Measurements from ENCODE around the gene ELAVL1. TPM values are rescaled to one million over a fixed set of nuclear protein-coding genes. Genes with fewer than 3 reads are reported as not detected.

Gene ELAVL1
- polyA plus RNA-seq, 3 donors from 2014 or later: 48.9 to 62.0 (median 54.1) TPM

DNA sequence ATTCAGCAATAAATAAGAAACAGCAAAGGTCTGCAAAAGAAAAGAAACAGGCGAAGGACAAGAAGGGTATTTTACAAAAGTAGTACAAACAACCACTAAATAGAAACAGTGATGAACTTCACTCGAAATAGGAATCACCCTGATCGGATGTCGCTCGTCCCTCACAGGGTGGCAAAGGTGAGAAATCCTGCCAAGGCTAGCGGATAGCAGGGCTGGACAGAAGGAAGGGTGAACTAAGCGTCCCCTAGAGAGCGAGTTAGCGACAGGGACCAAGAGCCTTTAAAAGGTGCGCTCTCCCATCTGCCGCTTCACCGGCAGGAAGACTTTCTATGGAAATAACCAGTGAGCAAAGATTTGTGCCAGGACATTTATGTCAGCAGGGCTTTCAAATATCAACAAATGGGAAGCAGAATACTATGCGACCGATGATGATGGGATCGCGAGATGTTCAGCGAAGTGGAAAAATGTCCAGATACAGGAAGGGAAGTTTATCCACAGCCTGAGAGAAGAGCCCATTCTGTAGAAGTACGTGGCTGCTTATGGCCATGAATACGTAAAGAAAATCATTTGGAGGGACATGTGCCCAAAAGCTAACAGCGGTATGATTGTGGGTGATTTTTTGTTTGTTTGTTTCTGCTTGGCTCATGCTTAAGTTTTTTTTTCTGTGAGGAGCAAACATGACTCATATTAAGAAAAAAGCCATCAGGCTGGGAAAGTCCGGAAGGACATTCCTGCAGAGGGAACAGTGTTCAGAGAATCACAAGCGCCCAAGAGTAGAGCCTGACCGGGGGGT is 18.9 kb downstream of the ELAVL1 start:
- Mint-ChIP-seq H3K4me3 (no peak overlapping the region), H3K27ac (no peak overlapping the region), H3K27me3 (ENCODE audit: low read depth in 3 of 3) (peaks cover 0 to 3% (median 0%) of the 10 kb centered on the region in 3 donors), H3K9me3 (no peaks in the 10 kb centered on the region), H3K36me3 (peaks cover 9 to 35% (median 16%) of the 10 kb centered on the region in 3 donors), H3K4me1 (peaks cover 3 to 10% of the 10 kb centered on the region in 2 donors)
- DNase-seq: no peak

DNA sequence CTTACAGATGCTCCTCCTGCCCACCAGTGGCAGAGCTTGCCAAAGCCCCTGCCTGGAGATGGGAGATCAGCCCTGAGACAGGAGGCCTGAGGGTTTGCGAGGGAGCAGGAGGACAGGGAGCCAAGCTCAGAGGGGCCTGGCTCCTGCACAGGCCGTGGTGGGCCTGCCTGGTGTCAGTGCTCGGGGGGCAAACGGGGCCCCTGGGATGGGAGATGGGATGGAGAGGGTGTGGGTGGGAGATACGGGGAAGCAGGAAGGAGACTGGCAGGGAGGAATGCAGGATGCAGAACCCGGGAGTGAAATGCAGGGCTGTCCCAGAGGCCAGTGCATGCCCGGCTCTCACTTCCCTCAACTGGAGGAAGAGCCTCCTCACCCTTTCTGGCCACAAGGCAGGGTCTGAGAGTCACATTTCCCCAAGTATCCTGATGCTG is 19.9 kb downstream of the ELAVL1 start:
- no peak overlapping the region for H3K4me3 Mint-ChIP-seq
- no peaks in the 10 kb centered on the region for H3K9me3 Mint-ChIP-seq
- no peak overlapping the region for H3K27ac Mint-ChIP-seq
- H3K36me3 Mint-ChIP-seq: peaks cover 8 to 37% (median 12%) of the 10 kb centered on the region in 3 donors
- DNase-seq: no peak
- peaks cover 0 to 3% (median 0%) of the 10 kb centered on the region in 3 donors for H3K27me3 Mint-ChIP-seq (ENCODE audit: low read depth in 3 of 3)
- H3K4me1 Mint-ChIP-seq: peaks cover 0 to 10% of the 10 kb centered on the region in 2 donors

DNA sequence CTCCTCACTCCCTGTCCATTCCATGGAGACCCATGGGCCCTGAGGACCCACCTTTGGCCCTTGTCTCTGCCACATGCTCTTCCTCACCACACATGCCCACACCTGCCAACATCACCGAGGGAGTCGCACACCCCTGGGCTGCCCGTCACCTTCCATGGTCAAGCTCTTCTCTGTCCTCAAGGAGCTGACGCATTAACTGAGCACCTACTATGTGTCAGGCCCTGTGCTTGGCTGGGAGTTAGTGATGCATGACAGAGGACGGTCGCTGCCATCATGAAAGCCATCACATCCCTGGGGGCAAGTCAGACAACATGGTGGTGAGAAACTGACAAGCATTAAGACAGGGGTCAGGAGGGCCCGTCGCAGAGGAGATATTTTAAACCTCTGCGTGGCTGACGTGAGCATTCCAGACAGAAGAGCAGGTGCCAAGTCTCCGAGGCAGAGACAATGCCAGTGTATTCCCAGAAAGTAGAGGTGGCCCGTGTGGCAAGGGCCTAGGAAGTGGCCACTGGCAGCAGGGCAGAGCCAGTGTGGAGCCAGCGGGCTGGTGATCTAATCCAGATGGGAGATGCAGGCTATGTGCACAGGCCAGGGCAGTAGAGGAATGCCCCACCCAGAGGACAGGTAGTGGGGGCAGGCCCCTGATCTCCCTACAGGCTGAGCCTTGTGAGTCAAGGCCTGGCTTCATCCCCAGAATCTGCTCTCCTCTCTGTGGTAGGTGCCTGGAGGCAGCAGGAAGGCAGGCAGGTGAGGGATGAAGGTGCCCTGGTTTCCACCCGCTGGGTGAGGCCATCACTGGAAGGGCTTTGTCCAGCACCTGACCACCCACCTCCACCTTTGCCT is 21.2 kb downstream of the ELAVL1 start:
- H3K27me3 Mint-ChIP-seq (ENCODE audit: low read depth in 3 of 3): peaks cover 0 to 3% (median 0%) of the 10 kb centered on the region in 3 donors
- peak overlapping the region in 1 of 6 donors; percentile 40 for H3K27ac Mint-ChIP-seq
- no peaks in the 10 kb centered on the region for H3K9me3 Mint-ChIP-seq
- H3K36me3 Mint-ChIP-seq: peaks cover 5 to 35% (median 8%) of the 10 kb centered on the region in 3 donors
- peaks cover 0 to 10% of the 10 kb centered on the region in 2 donors for H3K4me1 Mint-ChIP-seq
- H3K4me3 Mint-ChIP-seq: no peak overlapping the region
- no peak for DNase-seq

DNA sequence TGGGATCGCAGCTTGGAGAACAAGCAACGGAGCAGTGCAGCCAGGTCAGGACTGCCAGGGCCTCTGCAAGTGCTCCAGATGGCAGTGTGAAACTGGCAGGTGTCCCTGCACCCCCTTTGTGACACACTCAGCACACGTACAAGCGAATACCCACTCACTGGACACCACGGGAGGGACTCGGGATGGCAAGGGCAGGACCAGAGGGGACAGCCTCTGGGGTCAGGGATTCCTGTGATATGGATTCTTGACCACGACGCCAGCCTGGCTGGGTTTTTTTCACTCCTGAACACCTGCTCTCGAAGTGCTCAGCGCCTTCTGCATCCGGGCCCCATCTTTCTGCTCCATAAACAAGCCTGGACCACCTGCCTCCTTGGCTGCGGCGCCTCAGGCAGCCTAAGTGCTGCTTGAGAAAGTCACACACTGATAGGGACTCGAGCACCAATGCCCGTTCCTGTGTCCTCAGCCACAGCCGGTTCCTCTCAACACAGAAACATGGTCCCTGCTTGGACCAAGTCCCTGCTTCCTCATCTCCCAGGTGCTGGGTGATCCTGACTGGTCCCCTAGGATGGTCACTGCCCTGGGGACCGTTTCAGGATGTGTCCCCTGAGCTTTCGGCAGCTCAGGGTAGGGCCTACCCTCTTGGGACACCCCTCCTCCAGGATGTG is 22.0 kb downstream of the ELAVL1 start:
- Mint-ChIP-seq H3K27me3 (ENCODE audit: low read depth in 3 of 3) (peaks cover 0 to 3% (median 0%) of the 10 kb centered on the region in 3 donors), H3K4me1 (peaks cover 0 to 10% of the 10 kb centered on the region in 2 donors), H3K9me3 (no peaks in the 10 kb centered on the region), H3K27ac (no peak overlapping the region), H3K4me3 (no peak overlapping the region), H3K36me3 (peaks cover 4 to 33% (median 8%) of the 10 kb centered on the region in 3 donors)
- DNase-seq: no peak

DNA sequence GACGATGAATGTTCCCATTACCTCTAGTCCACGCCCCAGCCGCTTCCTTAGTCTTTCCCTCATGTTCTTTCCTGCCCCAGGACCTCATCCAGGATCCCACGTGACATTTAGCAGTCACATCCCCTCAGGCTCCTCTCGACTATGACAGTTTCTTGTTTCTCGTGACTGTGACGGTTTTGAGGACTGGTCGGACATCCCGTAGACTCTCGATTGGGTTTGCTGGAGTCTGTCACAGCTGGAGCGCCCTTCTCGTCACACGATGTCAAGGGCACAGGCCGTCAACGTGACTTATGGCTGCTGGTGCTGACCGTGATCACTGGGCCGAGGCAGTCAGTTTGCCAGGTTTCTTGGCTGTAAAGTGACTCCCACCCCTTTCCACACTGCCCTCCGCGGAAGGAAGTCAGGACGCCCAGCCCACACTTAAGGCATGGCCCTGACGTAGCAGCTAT is 22.8 kb downstream of the ELAVL1 start:
- Mint-ChIP-seq H3K9me3 (no peaks in the 10 kb centered on the region), H3K4me1 (peaks cover 0 to 10% of the 10 kb centered on the region in 2 donors), H3K36me3 (peaks cover 0 to 26% (median 8%) of the 10 kb centered on the region in 3 donors), H3K4me3 (no peak overlapping the region), H3K27ac (peak overlapping the region in 1 of 6 donors; percentile 10), H3K27me3 (ENCODE audit: low read depth in 3 of 3) (peaks cover 0 to 3% (median 0%) of the 10 kb centered on the region in 3 donors)
- no peak for DNase-seq

DNA sequence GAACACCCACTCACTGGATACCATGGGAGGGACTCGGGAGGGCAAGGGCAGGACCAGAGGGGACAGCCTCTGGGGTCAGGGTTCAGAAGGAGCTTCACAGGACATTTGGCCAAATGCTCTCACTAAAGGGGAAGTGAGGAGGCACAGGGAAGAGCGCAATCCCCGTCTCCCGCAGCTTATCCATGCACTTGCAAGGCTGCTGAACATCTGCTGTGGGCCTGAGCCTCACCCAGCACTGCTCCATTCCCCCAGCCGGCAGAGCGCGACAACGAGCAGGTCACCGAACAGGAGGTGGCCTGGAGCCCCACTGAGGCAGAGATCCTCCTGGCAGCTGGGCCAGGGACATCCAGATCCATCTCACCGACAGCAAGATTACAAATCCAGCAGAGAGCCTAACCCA is 23.3 kb downstream of the ELAVL1 start:
- H3K27me3 Mint-ChIP-seq (ENCODE audit: low read depth in 3 of 3): peaks cover 0 to 2% (median 0%) of the 10 kb centered on the region in 3 donors
- H3K36me3 Mint-ChIP-seq: peaks cover 0 to 26% (median 8%) of the 10 kb centered on the region in 3 donors
- H3K27ac Mint-ChIP-seq: peak overlapping the region in 1 of 6 donors; percentile 10
- H3K4me3 Mint-ChIP-seq: no peak overlapping the region
- no peaks in the 10 kb centered on the region for H3K9me3 Mint-ChIP-seq
- H3K4me1 Mint-ChIP-seq: peaks cover 0 to 7% of the 10 kb centered on the region in 2 donors
- no peak for DNase-seq

DNA sequence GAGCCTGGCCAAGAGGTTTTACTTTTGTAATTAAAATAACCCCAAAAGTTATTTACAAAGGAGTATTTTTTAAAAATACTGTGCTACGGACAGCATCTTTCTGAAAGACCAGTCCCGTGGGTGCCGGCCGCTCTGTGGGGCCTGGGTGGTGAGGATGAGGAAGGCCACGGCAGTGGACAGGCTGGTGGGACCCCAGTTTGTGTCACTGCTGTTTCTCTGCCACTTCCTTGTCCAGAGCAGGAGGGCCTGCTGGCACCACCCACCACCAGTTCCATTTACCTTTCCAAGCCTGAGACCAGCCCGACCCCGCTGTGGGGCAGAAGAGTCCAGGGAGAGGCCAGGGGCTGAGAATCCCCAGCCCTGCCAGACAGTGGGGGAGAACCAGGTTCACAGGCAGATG is 23.8 kb downstream of the ELAVL1 start:
- peaks cover 0 to 7% of the 10 kb centered on the region in 2 donors for H3K4me1 Mint-ChIP-seq
- H3K27ac Mint-ChIP-seq: peak overlapping the region in 1 of 6 donors; percentile 10
- no peak for DNase-seq
- peaks cover 0 to 24% (median 7%) of the 10 kb centered on the region in 3 donors for H3K36me3 Mint-ChIP-seq
- no peaks in the 10 kb centered on the region for H3K9me3 Mint-ChIP-seq
- peaks cover 0 to 2% (median 0%) of the 10 kb centered on the region in 3 donors for H3K27me3 Mint-ChIP-seq (ENCODE audit: low read depth in 3 of 3)
- H3K4me3 Mint-ChIP-seq: no peak overlapping the region

DNA sequence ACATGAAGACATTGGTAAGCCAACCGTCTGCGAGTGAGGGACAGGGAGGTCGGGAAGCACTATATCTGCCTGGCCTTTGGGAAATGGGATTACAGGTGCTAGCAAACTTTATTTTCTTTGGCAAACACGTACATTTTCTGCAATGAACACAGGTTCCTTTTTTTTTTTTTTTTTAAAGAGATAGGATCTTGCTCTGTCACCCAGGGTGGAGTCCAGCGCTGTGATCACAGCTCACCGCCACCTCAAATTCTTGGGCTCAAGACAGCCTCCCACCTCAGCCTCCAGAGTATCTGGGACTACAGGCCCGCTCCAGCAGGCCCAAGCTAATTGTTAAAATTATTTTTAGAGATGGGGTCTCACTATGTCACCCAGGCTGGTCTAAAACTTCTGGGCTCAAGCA is 24.2 kb downstream of the ELAVL1 start:
- DNase-seq: no peak
- peaks cover 0 to 19% (median 3%) of the 10 kb centered on the region in 3 donors for H3K36me3 Mint-ChIP-seq

DNA sequence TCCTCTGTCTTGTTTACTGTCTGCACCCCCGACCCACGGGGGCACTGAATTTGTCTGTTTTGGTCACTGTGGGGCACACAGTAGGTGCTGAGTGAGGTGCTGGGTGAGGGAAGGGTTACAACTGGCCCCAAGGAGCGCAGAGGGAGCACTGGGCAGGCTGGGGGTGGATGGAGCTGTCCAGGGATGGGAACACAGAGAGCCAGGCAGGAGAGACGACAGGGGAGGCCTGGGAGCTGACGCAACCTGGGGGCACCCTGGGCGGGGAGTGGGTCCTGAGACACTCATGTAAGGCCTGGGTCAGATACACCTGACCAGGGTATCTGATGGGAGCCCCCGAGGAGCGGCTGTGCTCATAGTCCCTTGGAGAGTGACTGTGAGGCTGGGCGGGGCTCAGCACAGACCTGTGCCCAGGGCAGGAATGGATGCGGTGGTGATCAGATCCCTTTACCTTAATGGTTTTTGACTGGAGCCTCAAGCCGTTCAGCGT is 24.8 kb downstream of the ELAVL1 start:
- no peaks in the 10 kb centered on the region for H3K9me3 Mint-ChIP-seq
- no peak for DNase-seq
- H3K4me3 Mint-ChIP-seq: no peak overlapping the region
- H3K36me3 Mint-ChIP-seq: peaks cover 0 to 17% (median 0%) of the 10 kb centered on the region in 3 donors
- H3K27me3 Mint-ChIP-seq (ENCODE audit: low read depth in 3 of 3): peaks cover 0 to 2% (median 0%) of the 10 kb centered on the region in 3 donors
- H3K4me1 Mint-ChIP-seq: peaks cover 0 to 5% of the 10 kb centered on the region in 2 donors
- peak overlapping the region in 1 of 6 donors; percentile 12 for H3K27ac Mint-ChIP-seq

More for the DNA sequence above, 24.2 kb downstream of the ELAVL1 start:
- Mint-ChIP-seq H3K9me3 (no peaks in the 10 kb centered on the region), H3K27ac (no peak overlapping the region), H3K4me1 (peaks cover 0 to 5% of the 10 kb centered on the region in 2 donors), H3K4me3 (no peak overlapping the region), H3K27me3 (ENCODE audit: low read depth in 3 of 3) (peaks cover 0 to 2% (median 0%) of the 10 kb centered on the region in 3 donors)

DNA sequence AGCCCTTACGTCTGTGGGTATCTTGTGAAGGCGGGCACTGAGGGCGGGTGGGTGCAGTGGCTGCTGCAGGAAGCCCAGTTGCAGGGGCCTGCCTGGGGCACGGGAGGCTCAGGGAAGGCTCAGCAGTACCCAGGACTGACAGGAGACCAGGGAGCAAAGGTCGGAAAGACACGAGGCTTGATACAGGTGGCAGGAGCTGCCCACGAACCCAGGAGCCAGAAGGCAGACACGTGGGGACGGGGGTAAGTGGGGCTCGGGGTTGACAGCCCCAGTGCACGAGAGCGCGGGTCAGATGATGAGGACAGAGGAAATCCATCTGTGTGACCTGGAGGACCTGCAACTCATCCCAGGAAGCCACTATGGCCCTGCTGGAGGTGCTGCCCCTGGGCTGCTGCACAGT is 25.3 kb downstream of the ELAVL1 start:
- H3K9me3 Mint-ChIP-seq: no peaks in the 10 kb centered on the region
- H3K4me1 Mint-ChIP-seq: peaks cover 0 to 5% of the 10 kb centered on the region in 2 donors
- no peak overlapping the region for H3K4me3 Mint-ChIP-seq
- peaks cover 0 to 17% (median 0%) of the 10 kb centered on the region in 3 donors for H3K36me3 Mint-ChIP-seq
- no peak for DNase-seq
- H3K27me3 Mint-ChIP-seq (ENCODE audit: low read depth in 3 of 3): peaks cover 0 to 2% (median 0%) of the 10 kb centered on the region in 3 donors
- no peak overlapping the region for H3K27ac Mint-ChIP-seq

DNA sequence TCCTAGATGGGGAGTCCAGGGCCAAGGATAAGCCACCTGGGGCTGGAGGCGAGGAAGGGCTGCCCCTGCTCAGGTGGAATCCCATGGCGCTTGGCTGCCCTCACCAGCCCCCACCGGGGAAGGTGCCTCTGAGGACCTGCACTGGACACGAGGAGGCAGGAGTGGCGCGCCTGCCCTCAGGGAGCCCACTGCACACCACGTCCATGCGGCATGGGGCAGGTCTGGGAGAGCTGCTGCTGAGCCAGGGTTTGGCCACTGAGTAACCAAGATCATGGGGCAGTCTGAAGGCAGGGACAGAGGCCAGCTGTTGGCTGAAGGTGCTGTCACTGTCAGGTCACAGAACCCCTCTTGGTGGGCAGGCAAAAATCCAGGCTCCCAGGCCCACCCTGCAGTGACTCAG is 25.9 kb downstream of the ELAVL1 start:
- H3K4me3 Mint-ChIP-seq: no peak overlapping the region
- no peak for DNase-seq
- peaks cover 0 to 2% (median 0%) of the 10 kb centered on the region in 3 donors for H3K27me3 Mint-ChIP-seq (ENCODE audit: low read depth in 3 of 3)
- peaks cover 0 to 5% of the 10 kb centered on the region in 2 donors for H3K4me1 Mint-ChIP-seq
- no peaks in the 10 kb centered on the region for H3K9me3 Mint-ChIP-seq
- H3K36me3 Mint-ChIP-seq: peaks cover 0 to 17% (median 0%) of the 10 kb centered on the region in 3 donors
- H3K27ac Mint-ChIP-seq: no peak overlapping the region

DNA sequence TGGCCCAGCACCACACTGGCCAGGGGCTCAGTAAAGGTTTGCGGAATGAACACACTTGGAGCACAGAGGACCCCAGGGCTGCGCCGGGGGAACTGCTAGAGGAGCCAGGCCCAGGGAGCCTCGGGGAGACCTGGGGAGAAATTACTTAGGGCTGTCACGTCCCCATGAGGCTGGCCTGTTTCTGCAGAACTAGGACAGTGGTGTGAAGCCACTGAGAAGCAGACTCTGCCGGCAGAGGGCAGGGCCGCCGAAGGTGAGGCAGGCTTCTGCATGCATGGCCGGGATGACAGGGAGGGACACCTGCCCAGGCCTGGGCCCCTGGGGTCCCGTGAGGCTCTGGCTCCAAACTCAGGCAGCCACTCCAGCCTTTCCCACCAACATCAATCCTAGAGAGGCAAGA is 26.4 kb downstream of the ELAVL1 start:
- Mint-ChIP-seq H3K4me3 (no peak overlapping the region), H3K27ac (no peak overlapping the region), H3K9me3 (no peaks in the 10 kb centered on the region), H3K36me3 (peaks cover 0 to 17% (median 0%) of the 10 kb centered on the region in 3 donors), H3K27me3 (ENCODE audit: low read depth in 3 of 3) (peaks cover 0 to 2% (median 0%) of the 10 kb centered on the region in 3 donors), H3K4me1 (peaks cover 0 to 4% of the 10 kb centered on the region in 2 donors)
- DNase-seq: no peak
